ENCODE measurements around the gene IDS. TPM values are rescaled to one million over a fixed set of nuclear protein-coding genes. Genes with fewer than 3 reads are reported as not detected.

Gene IDS
- total RNA-seq, 1 experiment from 2014 or later, result 13.3 TPM

DNA sequence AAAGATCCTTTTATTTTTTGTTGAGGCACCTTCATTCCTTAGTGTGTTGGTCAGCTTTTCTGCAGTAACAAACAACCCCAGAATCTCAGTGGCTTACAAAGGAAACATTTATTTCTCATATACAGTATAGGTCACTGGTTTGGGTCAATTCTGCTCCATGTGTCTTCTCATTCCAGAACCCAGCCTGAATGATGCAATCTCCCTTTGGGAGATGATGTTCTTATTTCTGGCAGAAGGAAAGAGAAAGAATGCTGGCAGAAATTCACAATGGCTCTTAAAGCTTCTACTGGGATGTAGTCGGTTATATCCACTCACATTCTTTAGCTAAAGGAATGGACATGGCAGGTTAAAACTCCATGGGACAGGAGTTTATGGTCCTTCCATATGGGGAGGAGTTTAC, 42.3 kb downstream of the IDS start (continued):
- TF ChIP-seq ESRRA (CRISPR knock-in tag; IDR thresholded peaks at IDR 0.05; ENCODE audit: borderline replicate concordance), result no peak

DNA sequence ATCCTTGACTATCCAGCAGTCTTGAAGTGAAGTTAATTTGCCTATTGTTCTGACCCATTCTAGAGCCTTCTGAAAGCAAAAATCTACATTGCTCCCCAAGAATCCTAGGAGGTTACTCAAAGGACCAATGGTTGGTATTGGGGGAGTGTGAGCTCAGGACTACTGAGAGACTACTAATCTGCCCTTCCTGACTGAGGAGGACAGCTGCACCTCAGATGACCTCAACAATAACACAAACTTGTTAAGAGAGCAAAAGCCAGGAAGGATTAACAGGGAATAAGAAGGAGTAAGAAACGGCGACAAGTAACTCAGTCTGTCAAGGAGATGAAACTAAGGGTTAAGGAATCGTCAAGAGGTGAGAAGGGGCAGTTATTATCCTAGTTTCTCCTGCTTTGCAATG, 43.4 kb downstream of the IDS start:
- DNase-seq (ENCODE audit: low spot score) (no peak), ATAC-seq (no peak)
- Mint-ChIP-seq H3K4me1 (no peaks in the 10 kb centered on the region), H3K4me3 (no peak overlapping the region), H3K27me3 (ENCODE audit: low read depth) (no peaks in the 10 kb centered on the region), H3K36me3 (peaks cover 7% of the 10 kb centered on the region; the same call in 1 of the 2 replicates), H3K9me3 (peaks cover 17% of the 10 kb centered on the region), H3K27ac (no peak overlapping the region)
- POLR2A ChIA-PET, result no interaction called here
- TF ChIP-seq ATF1 (CRISPR knock-in tag; IDR thresholded peaks at IDR 0.05), result no peak
- TF ChIP-seq TEAD4 (CRISPR knock-in tag; IDR thresholded peaks at IDR 0.05), result no peak
- no peak for TF ChIP-seq PRRX2 (CRISPR knock-in tag; IDR thresholded peaks at IDR 0.05)
- TF ChIP-seq ZNF121 (CRISPR knock-in tag; IDR thresholded peaks at IDR 0.05), result no peak
- TF ChIP-seq OVOL2 (CRISPR knock-in tag; IDR thresholded peaks at IDR 0.05; ENCODE audit: borderline replicate concordance), result no peak
- no peak for TF ChIP-seq TP53 (CRISPR knock-in tag; IDR thresholded peaks at IDR 0.05)
- TF ChIP-seq, protein P1, sequence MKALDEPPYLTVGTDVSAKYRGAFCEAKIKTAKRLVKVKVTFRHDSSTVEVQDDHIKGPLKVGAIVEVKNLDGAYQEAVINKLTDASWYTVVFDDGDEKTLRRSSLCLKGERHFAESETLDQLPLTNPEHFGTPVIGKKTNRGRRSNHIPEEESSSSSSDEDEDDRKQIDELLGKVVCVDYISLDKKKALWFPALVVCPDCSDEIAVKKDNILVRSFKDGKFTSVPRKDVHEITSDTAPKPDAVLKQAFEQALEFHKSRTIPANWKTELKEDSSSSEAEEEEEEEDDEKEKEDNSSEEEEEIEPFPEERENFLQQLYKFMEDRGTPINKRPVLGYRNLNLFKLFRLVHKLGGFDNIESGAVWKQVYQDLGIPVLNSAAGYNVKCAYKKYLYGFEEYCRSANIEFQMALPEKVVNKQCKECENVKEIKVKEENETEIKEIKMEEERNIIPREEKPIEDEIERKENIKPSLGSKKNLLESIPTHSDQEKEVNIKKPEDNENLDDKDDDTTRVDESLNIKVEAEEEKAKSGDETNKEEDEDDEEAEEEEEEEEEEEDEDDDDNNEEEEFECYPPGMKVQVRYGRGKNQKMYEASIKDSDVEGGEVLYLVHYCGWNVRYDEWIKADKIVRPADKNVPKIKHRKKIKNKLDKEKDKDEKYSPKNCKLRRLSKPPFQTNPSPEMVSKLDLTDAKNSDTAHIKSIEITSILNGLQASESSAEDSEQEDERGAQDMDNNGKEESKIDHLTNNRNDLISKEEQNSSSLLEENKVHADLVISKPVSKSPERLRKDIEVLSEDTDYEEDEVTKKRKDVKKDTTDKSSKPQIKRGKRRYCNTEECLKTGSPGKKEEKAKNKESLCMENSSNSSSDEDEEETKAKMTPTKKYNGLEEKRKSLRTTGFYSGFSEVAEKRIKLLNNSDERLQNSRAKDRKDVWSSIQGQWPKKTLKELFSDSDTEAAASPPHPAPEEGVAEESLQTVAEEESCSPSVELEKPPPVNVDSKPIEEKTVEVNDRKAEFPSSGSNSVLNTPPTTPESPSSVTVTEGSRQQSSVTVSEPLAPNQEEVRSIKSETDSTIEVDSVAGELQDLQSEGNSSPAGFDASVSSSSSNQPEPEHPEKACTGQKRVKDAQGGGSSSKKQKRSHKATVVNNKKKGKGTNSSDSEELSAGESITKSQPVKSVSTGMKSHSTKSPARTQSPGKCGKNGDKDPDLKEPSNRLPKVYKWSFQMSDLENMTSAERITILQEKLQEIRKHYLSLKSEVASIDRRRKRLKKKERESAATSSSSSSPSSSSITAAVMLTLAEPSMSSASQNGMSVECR (CRISPR knock-in tag; IDR thresholded peaks at IDR 0.05; ENCODE audit: borderline replicate concordance), result no peak
- TF ChIP-seq, protein P2, sequence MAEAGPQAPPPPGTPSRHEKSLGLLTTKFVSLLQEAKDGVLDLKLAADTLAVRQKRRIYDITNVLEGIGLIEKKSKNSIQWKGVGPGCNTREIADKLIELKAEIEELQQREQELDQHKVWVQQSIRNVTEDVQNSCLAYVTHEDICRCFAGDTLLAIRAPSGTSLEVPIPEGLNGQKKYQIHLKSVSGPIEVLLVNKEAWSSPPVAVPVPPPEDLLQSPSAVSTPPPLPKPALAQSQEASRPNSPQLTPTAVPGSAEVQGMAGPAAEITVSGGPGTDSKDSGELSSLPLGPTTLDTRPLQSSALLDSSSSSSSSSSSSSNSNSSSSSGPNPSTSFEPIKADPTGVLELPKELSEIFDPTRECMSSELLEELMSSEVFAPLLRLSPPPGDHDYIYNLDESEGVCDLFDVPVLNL (CRISPR knock-in tag; IDR thresholded peaks at IDR 0.05; ENCODE audit: borderline replicate concordance, low read depth), result no peak
- TF ChIP-seq NFYB (CRISPR knock-in tag; conservative IDR thresholded peaks at IDR 0.05; ENCODE audit: low read depth), result no peak
- TF ChIP-seq, protein P3, sequence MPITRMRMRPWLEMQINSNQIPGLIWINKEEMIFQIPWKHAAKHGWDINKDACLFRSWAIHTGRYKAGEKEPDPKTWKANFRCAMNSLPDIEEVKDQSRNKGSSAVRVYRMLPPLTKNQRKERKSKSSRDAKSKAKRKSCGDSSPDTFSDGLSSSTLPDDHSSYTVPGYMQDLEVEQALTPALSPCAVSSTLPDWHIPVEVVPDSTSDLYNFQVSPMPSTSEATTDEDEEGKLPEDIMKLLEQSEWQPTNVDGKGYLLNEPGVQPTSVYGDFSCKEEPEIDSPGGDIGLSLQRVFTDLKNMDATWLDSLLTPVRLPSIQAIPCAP (CRISPR knock-in tag; IDR thresholded peaks at IDR 0.05), result no peak
- TF ChIP-seq, protein P4, sequence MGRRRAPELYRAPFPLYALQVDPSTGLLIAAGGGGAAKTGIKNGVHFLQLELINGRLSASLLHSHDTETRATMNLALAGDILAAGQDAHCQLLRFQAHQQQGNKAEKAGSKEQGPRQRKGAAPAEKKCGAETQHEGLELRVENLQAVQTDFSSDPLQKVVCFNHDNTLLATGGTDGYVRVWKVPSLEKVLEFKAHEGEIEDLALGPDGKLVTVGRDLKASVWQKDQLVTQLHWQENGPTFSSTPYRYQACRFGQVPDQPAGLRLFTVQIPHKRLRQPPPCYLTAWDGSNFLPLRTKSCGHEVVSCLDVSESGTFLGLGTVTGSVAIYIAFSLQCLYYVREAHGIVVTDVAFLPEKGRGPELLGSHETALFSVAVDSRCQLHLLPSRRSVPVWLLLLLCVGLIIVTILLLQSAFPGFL (CRISPR knock-in tag; IDR thresholded peaks at IDR 0.05; ENCODE audit: borderline replicate concordance), result no peak
- CTCF ChIA-PET, result no interaction called here

DNA sequence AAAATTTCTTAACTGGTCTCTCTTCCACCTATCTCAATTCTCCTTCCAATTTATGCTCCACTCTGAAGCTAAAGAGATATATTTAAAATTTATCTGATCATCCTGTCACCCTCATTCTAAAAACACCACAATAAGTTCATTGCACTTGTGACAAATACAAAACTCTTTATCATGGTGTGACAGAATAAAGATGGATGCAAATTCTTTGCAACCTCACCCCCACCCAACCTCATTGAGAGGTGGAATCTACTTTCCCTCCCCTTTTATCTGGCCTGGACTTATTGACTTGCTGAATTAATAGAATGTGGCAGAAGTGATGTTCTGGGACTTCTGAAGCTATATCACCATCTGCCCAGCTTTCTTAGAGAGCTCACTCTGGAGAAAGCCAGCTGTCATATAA, 46.5 kb downstream of the IDS start:
- no peaks in the 10 kb centered on the region for H3K36me3 Mint-ChIP-seq
- CTCF ChIA-PET, result no interaction called here
- no peak for TF ChIP-seq GTF2I (CRISPR knock-in tag; conservative IDR thresholded peaks at IDR 0.05)
- TF ChIP-seq ZNF138 (CRISPR knock-in tag; conservative IDR thresholded peaks at IDR 0.05), result no peak
- TF ChIP-seq ZNF396 (CRISPR knock-in tag; IDR thresholded peaks at IDR 0.05; ENCODE audit: borderline replicate concordance), result no peak
- H3K9me3 Mint-ChIP-seq, result peaks cover 3% of the 10 kb centered on the region; the same call in 1 of the 2 replicates
- no peak overlapping the region for H3K4me3 Mint-ChIP-seq
- ATAC-seq, result no peak
- no peaks in the 10 kb centered on the region for H3K4me1 Mint-ChIP-seq
- DNase-seq (ENCODE audit: low spot score), result no peak
- POLR2A ChIA-PET, result no interaction called here
- H3K27ac Mint-ChIP-seq, result no peak overlapping the region
- H3K27me3 Mint-ChIP-seq (ENCODE audit: low read depth), result no peaks in the 10 kb centered on the region
